IPS-15b (cell line): Measurements from ENCODE around the gene ELMO1.

Experiments
- H3K27me3 ChIP-seq: one replicate; pipeline ENCODE4 v1.6.1; 2013; ENCODE audit warnings: low read length; ENCODE audit not compliant: control insufficient read depth, insufficient read depth
- H3K36me3 ChIP-seq: one replicate; pipeline ENCODE4 v1.6.1; 2013; ENCODE audit warnings: low read length; ENCODE audit not compliant: control insufficient read depth, insufficient read depth
- H3K4me1 ChIP-seq: one replicate; pipeline ENCODE4 v1.6.1; 2013; ENCODE audit warnings: mild to moderate bottlenecking, low read length; ENCODE audit not compliant: control insufficient read depth, insufficient read depth
- H3K4me3 ChIP-seq: one replicate; pipeline ENCODE4 v1.5.1; 2013; ENCODE audit warnings: low read depth, low read length
- H3K9ac ChIP-seq: one replicate; pipeline ENCODE4 v1.6.1; 2013; ENCODE audit warnings: low read depth, mild to moderate bottlenecking, low read length
- H3K9me3 ChIP-seq: one replicate; pipeline ENCODE4 v1.6.1; 2013; ENCODE audit warnings: mild to moderate bottlenecking, low read length; ENCODE audit not compliant: control insufficient read depth, insufficient read depth

The ELMO1 gene

DNA sequence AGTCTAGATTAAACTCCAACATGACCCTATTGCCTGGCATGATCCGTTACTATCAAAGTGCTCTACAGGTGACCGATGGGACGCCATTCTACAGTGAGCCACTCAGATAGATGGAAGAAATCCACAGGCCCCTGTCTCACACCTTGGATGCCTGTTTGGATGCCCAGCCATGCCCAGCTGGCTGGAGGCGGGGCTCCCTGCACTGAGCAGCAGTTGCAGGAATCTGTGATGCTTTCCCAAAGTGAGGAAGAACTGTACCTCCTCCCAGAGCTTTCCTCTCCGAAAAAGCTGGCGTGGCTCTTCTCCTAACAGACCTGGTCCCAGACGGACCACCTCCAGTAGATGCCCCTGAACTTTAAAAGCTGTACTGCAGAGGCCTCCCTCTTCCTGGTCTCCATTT, 253.3 kb downstream of the ELMO1 start:
- H3K4me3 ChIP-seq = no peak overlapping the region
- no peaks in the 10 kb centered on the region for H3K27me3 ChIP-seq
- H3K4me1 ChIP-seq = no peaks in the 10 kb centered on the region
- H3K9me3 ChIP-seq = no peaks in the 10 kb centered on the region
- no peak overlapping the region for H3K9ac ChIP-seq
- no peaks in the 10 kb centered on the region for H3K36me3 ChIP-seq

DNA sequence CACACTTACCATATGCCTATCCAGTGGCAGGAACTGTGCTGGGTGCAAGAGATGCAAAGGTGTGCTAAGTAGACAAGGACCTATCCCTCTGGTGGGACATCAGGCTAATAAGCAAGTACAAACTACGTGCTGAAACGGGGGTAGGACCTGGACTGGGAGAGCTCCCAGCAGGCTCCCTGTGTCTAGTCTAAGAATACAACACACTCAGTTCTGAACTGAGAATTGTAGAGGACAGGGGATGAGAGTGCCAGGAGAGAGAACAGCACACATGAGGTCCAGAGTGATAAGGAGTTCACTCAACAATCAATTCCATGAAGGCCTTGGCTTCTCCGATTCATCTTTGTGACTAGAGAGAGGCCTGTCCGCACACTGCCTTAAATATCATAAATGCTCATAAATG, 253.7 kb downstream of the ELMO1 start:
- Histone ChIP-seq H3K36me3 (no peaks in the 10 kb centered on the region), H3K9me3 (no peaks in the 10 kb centered on the region), H3K4me1 (no peaks in the 10 kb centered on the region), H3K27me3 (no peaks in the 10 kb centered on the region), H3K9ac (no peak overlapping the region), H3K4me3 (no peak overlapping the region)

DNA sequence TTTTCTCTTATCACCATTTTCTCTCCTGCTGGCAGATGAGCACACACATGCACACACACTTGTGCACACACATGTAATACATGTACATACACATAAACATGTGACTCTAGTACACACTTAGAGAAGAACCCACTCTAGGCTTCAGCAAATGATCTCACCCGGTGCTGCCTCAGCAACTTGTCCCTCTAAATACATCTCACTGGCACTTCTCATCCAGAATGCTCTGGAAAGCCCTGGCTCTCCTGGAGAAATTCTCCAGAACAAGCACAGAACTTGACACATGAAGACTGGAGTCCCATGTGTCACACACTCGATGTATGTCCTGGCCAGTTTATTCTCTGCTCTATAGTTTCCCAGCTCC, 254.9 kb downstream of the ELMO1 start:
- H3K4me1 ChIP-seq = no peaks in the 10 kb centered on the region
- no peak overlapping the region for H3K9ac ChIP-seq
- H3K9me3 ChIP-seq = no peaks in the 10 kb centered on the region
- no peaks in the 10 kb centered on the region for H3K36me3 ChIP-seq
- no peak overlapping the region for H3K4me3 ChIP-seq
- no peaks in the 10 kb centered on the region for H3K27me3 ChIP-seq

DNA sequence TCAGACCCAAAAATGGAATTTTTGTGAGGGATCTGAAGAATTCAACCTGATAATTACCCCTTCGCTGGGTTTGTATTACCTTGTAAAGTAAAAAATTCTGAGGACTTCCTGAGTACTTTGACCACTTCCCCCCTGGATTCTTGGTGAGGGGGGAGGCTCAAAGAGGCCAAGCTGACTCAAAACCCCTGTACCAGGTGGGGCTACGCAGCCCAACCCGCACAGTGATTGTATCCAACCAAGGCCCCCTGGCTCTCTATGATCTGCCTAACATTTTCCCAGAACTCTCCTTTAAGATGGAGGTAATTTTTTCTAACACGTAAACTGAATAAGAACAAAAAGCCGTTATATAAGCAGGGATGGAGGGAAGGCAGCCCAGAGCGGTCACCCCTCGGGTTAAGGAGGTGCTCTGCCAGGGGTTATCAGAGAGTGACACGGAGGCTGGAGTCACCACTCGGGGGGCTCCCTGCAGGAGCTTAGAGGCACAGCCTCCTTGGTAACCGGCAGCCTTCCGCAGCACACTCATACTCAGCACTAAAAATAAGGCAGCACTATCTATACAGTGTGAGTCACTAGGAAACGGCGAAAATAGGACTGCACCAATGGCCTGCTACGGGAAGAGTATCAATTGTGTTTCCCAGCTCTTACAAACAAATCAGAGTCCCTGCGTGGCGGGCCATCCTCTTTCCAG, 255.4 kb downstream of the ELMO1 start:
- Histone ChIP-seq H3K9ac (no peak overlapping the region), H3K27me3 (no peaks in the 10 kb centered on the region), H3K9me3 (no peaks in the 10 kb centered on the region), H3K4me1 (no peaks in the 10 kb centered on the region), H3K4me3 (no peak overlapping the region), H3K36me3 (no peaks in the 10 kb centered on the region)

DNA sequence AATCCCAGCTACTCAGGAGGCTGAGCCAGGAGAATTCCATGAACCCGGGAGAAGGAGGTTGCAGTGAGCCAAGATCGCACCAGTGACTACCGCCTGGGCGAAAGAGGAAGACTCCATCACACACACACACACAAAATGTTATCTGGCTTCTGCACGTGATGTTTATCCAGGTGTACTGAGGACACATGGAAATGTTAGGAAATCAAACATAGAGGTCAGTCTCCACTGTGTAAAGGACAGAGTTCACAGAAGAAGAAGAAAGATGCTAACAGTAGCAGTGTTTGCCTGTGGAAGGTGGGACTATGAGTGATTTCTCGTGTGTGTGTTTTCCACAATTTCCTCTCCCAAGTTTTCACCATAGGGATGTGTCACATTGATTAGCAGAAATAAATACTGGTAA, 256.9 kb downstream of the ELMO1 start:
- no peaks in the 10 kb centered on the region for H3K4me1 ChIP-seq
- H3K9ac ChIP-seq = no peak overlapping the region
- no peak overlapping the region for H3K4me3 ChIP-seq
- H3K9me3 ChIP-seq = no peaks in the 10 kb centered on the region
- H3K27me3 ChIP-seq = no peaks in the 10 kb centered on the region
- no peaks in the 10 kb centered on the region for H3K36me3 ChIP-seq

DNA sequence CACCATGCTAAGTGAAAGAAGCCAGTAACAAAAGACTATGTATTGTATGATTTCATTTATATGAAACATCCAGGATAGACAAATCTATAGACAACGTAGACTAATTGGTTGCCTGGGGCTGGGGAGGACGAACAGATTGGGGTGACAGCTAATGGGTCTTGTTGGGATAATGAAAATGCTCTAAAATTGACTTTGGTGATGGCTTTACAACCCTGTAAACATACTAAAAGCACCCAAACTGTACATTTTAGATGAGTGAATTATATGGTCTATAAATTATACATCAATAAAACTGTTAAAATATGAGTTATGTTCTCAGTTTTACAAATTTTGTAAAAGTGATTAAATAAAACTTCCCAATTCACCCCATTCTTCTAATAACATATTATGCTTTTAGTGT, 261.5 kb downstream of the ELMO1 start:
- no peaks in the 10 kb centered on the region for H3K27me3 ChIP-seq
- H3K9ac ChIP-seq = no peak overlapping the region
- no peaks in the 10 kb centered on the region for H3K4me1 ChIP-seq
- H3K9me3 ChIP-seq = no peaks in the 10 kb centered on the region
- H3K36me3 ChIP-seq = no peaks in the 10 kb centered on the region
- H3K4me3 ChIP-seq = no peak overlapping the region

DNA sequence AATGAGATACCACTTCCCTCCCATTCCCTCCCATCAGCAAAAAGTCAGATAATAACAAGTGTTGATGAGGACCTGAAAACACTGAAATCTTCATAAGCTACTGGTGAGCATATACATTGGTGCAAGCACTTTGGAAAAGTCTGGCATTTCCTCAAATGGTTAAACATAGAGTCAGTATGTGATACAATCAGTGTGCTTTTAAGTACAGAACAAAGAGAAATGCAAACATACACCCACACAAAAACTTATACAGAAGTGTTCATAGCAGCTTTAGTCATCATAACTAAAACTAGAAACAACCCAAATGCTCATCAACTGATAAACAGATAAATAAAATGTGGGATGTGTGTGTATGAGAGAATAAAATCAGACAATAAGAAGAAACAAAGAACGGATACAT, 261.9 kb downstream of the ELMO1 start:
- no peak overlapping the region for H3K9ac ChIP-seq
- peaks cover under 1% of the 10 kb centered on the region for H3K4me1 ChIP-seq
- no peaks in the 10 kb centered on the region for H3K36me3 ChIP-seq
- H3K4me3 ChIP-seq = no peak overlapping the region
- H3K27me3 ChIP-seq = no peaks in the 10 kb centered on the region
- no peaks in the 10 kb centered on the region for H3K9me3 ChIP-seq

DNA sequence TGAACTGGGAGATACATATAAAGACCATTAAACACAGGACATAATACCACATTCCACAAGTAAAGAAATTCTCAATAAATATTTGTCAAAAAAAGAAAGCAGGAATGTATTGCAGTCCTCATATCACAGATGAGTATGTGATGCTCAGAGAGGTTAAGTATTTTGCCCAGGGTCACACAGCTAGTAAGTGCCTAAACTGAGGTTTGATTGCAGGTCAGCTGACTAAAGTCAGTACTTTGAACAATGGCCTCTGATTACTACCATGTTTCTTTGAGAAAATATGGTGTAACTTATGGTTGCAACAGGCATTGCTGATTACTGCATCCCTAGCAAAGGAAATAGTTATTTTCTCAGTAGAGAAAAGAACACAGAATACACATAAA, 267.1 kb downstream of the ELMO1 start:
- no peak overlapping the region for H3K9ac ChIP-seq
- H3K36me3 ChIP-seq = no peaks in the 10 kb centered on the region
- H3K4me1 ChIP-seq = peaks cover 4% of the 10 kb centered on the region
- H3K9me3 ChIP-seq = no peaks in the 10 kb centered on the region
- H3K27me3 ChIP-seq = no peaks in the 10 kb centered on the region
- H3K4me3 ChIP-seq = no peak overlapping the region

DNA sequence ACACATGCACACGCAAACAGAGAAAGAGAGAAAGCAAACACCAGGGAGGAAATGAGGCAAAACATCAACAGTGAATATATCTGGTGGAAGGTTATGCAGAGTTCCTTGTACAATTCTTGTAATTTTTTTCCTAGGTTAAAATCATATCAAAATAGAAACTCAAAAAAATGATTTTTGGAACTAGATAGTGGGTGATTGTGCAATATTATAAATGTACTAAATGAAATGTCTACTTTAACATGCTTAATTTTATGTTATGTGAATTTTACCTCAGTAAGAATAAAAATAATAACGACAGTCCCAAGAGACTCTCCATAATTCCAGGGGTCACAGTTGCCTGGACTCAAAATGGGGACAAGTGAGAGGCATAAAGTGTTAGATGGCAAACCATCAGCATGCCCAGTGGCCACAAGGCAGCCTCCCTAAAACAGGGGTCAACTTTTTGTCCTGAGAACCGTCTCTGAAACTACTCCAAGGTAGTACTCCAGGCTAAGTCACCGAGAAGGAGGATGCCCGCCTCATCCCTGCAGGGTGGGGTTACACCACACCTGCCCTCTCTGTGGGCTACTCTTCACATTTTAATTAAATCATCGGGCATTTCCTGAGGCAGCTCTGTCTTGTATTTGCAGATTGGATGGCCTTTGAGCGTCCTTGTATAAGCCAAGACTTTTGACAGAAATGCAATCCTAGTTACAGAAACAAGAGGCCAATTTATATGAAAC, 267.7 kb downstream of the ELMO1 start:
- peaks cover 4% of the 10 kb centered on the region for H3K4me1 ChIP-seq
- no peaks in the 10 kb centered on the region for H3K9me3 ChIP-seq
- no peak overlapping the region for H3K9ac ChIP-seq
- no peak overlapping the region for H3K4me3 ChIP-seq
- H3K27me3 ChIP-seq = no peaks in the 10 kb centered on the region
- no peaks in the 10 kb centered on the region for H3K36me3 ChIP-seq

DNA sequence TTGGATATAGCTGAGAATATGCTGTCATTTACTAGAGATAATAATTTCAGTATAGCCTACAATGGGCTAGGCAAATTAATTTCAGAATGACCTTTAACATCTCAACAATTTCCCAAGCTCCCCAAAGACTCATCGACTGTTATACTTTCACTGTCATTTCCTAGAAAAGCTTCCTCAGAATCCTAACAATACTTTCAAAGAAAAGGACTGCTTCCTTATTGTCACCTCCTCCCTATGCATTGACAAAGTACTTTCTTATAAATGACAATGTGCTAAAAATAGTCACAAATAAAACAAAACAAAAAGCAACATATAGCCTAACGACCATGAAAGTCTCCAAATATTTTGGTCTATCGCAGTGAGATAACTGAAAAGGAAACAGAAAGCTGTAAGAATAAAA, 272.6 kb downstream of the ELMO1 start:
- no peaks in the 10 kb centered on the region for H3K9me3 ChIP-seq
- no peaks in the 10 kb centered on the region for H3K4me1 ChIP-seq
- no peak overlapping the region for H3K9ac ChIP-seq
- no peaks in the 10 kb centered on the region for H3K27me3 ChIP-seq
- H3K4me3 ChIP-seq = no peak overlapping the region
- no peaks in the 10 kb centered on the region for H3K36me3 ChIP-seq

DNA sequence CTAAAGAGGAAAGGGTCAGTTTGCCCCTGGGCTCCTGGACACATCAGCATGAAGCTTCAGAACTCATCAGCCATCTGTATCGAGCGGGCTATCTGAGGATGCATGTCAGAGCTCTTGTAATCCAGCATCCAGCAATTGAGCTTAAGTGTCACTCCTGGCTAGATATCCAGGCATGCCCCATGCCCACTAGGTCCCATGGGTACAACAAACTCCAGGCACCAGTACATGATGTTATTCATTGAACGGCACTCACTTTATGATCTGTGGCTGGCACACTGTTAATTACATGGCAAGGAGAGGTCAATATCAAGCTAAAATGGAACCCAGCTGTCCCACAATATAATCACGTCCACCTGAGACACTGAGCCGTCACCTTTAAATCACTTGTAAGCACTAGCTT, 274.2 kb downstream of the ELMO1 start:
- no peak overlapping the region for H3K9ac ChIP-seq
- H3K36me3 ChIP-seq = no peaks in the 10 kb centered on the region
- no peaks in the 10 kb centered on the region for H3K4me1 ChIP-seq
- H3K27me3 ChIP-seq = no peaks in the 10 kb centered on the region
- no peak overlapping the region for H3K4me3 ChIP-seq
- H3K9me3 ChIP-seq = no peaks in the 10 kb centered on the region

DNA sequence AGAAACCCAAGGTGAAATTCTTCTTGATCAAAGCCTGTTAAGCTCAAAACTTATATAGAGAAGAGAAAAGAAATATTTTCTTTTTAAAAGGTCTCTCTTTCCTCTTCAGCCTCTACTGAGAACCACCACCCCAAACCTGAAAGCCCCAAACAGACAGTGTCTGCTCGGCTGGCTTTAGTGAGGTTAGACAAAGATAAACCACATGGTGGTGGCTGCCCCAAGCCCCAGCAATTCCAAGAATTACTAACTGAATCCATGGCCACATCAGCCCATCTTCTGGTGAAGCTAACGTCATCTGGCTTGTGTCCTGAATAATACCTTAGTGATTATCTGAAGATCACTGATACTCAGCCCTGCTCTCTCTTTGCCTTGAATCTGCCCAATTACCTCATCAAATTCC, 275.0 kb downstream of the ELMO1 start:
- no peaks in the 10 kb centered on the region for H3K36me3 ChIP-seq
- no peak overlapping the region for H3K9ac ChIP-seq
- H3K9me3 ChIP-seq = no peaks in the 10 kb centered on the region
- H3K27me3 ChIP-seq = no peaks in the 10 kb centered on the region
- H3K4me1 ChIP-seq = no peaks in the 10 kb centered on the region
- H3K4me3 ChIP-seq = no peak overlapping the region
